WTC11 (cell line): ENCODE results near the gene GLYR1.

ENCODE experiments used
- FOXJ3 ChIP-seq: sonication (generic); formaldehyde crosslinking; IDR thresholded peaks from 2 replicates; pipeline ENCODE4 v1.9.0; 2021; ENCODE audit warnings: missing genetic modification reagents, mild to moderate bottlenecking, borderline replicate concordance
- GABPB1 ChIP-seq: sonication (generic); formaldehyde crosslinking; IDR thresholded peaks from 2 replicates; pipeline ENCODE4 v1.8.1; 2023; ENCODE audit warnings: mild to moderate bottlenecking, missing genetic modification reagents
- PRRX2 ChIP-seq: fragments of 250-450 bp; sonication (Bioruptor Pico); IDR thresholded peaks from 2 replicates; pipeline ENCODE4 v1.8.0; 2021; ENCODE audit warnings: mild to moderate bottlenecking
- RELA ChIP-seq: sonication (generic); formaldehyde crosslinking; IDR thresholded peaks from 2 replicates; pipeline ENCODE4 v1.8.1; 2022; ENCODE audit warnings: missing genetic modification reagents, mild to moderate bottlenecking, borderline replicate concordance
- SP1 ChIP-seq: sonication (generic); formaldehyde crosslinking; conservative IDR thresholded peaks from 2 replicates; pipeline ENCODE4 v1.8.1; 2022; ENCODE audit warnings: missing genetic modification reagents
- TF ChIP-seq, protein P1 (sequence below): fragments of 200-600 bp; IDR thresholded peaks from 2 replicates; pipeline ENCODE4 v1.8.0; 2022; ENCODE audit warnings: antibody characterized with exemption
- TF ChIP-seq, protein P2 (sequence below): sonication (generic); formaldehyde crosslinking; IDR thresholded peaks from 2 replicates; pipeline ENCODE4 v1.8.1; 2023; ENCODE audit warnings: mild to moderate bottlenecking, moderate library complexity, missing genetic modification reagents
- TF ChIP-seq, protein P3 (sequence below): sonication (generic); formaldehyde crosslinking; IDR thresholded peaks from 2 replicates; pipeline ENCODE4 v1.8.1; 2023; ENCODE audit warnings: mild to moderate bottlenecking, missing genetic modification reagents

DNA sequence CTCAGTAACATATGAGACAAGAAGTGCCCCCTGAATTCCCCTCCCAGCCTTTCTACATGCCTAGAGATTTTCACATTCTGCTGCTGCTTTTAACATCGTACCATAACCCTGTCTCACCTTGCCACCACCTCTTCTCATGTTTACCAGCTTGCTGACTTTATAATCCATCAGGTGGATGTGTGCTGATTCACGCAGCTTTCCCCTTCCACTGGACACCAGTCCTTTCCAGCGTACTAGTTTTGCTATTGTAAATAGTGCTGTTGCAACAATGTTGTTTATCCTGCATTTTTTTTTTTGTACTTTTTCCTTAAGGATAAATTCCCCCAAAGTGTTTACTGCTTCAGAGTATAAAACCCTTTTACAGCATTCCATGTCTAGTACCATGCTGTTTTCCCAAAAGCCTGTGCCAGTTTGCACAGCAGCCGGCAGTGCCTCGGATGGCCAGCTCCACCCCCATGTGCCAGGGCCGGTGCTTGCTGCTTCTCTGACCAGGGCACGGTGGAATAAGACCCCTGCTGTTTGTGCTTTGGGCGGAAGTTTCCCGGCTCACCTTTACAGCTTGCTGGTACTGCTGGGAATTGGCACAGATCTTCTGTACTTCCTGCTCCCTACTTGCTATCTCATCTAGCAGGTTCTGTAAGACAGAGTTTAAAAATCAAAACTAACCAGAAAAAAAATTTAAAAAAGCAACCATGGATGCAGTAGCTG is 41.5 kb upstream of the GLYR1 start:
- TF ChIP-seq, protein P1, sequence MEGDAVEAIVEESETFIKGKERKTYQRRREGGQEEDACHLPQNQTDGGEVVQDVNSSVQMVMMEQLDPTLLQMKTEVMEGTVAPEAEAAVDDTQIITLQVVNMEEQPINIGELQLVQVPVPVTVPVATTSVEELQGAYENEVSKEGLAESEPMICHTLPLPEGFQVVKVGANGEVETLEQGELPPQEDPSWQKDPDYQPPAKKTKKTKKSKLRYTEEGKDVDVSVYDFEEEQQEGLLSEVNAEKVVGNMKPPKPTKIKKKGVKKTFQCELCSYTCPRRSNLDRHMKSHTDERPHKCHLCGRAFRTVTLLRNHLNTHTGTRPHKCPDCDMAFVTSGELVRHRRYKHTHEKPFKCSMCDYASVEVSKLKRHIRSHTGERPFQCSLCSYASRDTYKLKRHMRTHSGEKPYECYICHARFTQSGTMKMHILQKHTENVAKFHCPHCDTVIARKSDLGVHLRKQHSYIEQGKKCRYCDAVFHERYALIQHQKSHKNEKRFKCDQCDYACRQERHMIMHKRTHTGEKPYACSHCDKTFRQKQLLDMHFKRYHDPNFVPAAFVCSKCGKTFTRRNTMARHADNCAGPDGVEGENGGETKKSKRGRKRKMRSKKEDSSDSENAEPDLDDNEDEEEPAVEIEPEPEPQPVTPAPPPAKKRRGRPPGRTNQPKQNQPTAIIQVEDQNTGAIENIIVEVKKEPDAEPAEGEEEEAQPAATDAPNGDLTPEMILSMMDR: no peak
- TF ChIP-seq, protein P2, sequence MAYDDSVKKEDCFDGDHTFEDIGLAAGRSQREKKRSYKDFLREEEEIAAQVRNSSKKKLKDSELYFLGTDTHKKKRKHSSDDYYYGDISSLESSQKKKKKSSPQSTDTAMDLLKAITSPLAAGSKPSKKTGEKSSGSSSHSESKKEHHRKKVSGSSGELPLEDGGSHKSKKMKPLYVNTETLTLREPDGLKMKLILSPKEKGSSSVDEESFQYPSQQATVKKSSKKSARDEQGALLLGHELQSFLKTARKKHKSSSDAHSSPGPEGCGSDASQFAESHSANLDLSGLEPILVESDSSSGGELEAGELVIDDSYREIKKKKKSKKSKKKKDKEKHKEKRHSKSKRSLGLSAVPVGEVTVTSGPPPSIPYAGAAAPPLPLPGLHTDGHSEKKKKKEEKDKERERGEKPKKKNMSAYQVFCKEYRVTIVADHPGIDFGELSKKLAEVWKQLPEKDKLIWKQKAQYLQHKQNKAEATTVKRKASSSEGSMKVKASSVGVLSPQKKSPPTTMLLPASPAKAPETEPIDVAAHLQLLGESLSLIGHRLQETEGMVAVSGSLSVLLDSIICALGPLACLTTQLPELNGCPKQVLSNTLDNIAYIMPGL (CRISPR knock-in tag): no peak
- TF ChIP-seq RELA (CRISPR knock-in tag) (no peak), SP1 (CRISPR knock-in tag) (no peak), FOXJ3 (no peak), GABPB1 (CRISPR knock-in tag) (no peak), PRRX2 (CRISPR knock-in tag) (no peak)
- TF ChIP-seq, protein P3, sequence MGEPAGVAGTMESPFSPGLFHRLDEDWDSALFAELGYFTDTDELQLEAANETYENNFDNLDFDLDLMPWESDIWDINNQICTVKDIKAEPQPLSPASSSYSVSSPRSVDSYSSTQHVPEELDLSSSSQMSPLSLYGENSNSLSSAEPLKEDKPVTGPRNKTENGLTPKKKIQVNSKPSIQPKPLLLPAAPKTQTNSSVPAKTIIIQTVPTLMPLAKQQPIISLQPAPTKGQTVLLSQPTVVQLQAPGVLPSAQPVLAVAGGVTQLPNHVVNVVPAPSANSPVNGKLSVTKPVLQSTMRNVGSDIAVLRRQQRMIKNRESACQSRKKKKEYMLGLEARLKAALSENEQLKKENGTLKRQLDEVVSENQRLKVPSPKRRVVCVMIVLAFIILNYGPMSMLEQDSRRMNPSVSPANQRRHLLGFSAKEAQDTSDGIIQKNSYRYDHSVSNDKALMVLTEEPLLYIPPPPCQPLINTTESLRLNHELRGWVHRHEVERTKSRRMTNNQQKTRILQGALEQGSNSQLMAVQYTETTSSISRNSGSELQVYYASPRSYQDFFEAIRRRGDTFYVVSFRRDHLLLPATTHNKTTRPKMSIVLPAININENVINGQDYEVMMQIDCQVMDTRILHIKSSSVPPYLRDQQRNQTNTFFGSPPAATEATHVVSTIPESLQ (CRISPR knock-in tag): no peak
